Panc1 (cell line): ENCODE results near the gene CFAP69. TPM values are rescaled to one million over a fixed set of nuclear protein-coding genes. Genes with fewer than 3 reads are reported as not detected.
"Not testable (repeated sequence)": the region's sequence is repeated elsewhere in the genome, so short reads cannot be mapped to it uniquely, and the experiment has no call there.

Experiments used
- ATAC-seq: fragments of 200-7000 bp; cut with Tn5 transposase; 2 replicates; pipeline ENCODE4 v1.9.1; 2020; ENCODE audit warnings: mild to moderate bottlenecking, moderate library complexity
- BruUV-seq: library from RNA; stranded (reverse); fragments of 400-500 nt; replicated peaks from 2 replicates; lab custom pipeline; 2021; lab: Mats Ljungman, UMichigan
- CTCF ChIA-PET: fragments of 300-600 bp; sonication (Branson Sonifier 250); formaldehyde crosslinking; loops from one replicate; lab custom pipeline; 2022; ENCODE audit warnings: antibody characterized with exemption; lab: Charles Lee
- POLR2A ChIA-PET: fragments of 300-600 bp; sonication (Branson Sonifier 250); formaldehyde crosslinking; loops from one replicate; lab custom pipeline; 2022; ENCODE audit warnings: antibody characterized with exemption; lab: Charles Lee
- DNase-seq: peaks from one replicate; pipeline ENCODE4 v3.0.0-alpha.2; 2010; ENCODE audit warnings: low read depth, low spot score
- H3K27ac ChIP-seq: 2 replicates; pipeline ENCODE4 v1.5.1; 2011; ENCODE audit warnings: mild to moderate bottlenecking, low read length, inconsistent platforms
- H3K27me3 ChIP-seq: fragments of 200-500 bp; sonication (Bioruptor generic); 2 replicates; pipeline ENCODE4 v1.6.0; 2014; ENCODE audit warnings: low read length, inconsistent platforms; ENCODE audit not compliant: control insufficient read depth, insufficient read depth
- H3K36me3 ChIP-seq: fragments of 200-500 bp; sonication (Bioruptor generic); 2 replicates; pipeline ENCODE4 v1.5.1; 2014; ENCODE audit warnings: inconsistent platforms, mild to moderate bottlenecking, low read length, moderate library complexity; ENCODE audit not compliant: control insufficient read depth, insufficient read depth
- H3K4me1 ChIP-seq: 2 replicates; pipeline ENCODE4 v1.5.1; 2011; ENCODE audit warnings: inconsistent platforms, mild to moderate bottlenecking, low read length, moderate library complexity; ENCODE audit not compliant: control insufficient read depth, insufficient read depth
- H3K4me3 ChIP-seq, 2 experiments: 2 replicates each; pipeline ENCODE4 v1.5.1; 2011 to 2012; ENCODE audit warnings: low read depth in 2 of 2, low read length in 2 of 2, mild to moderate bottlenecking in 2 of 2, inconsistent platforms in 1 of 2, moderate library complexity in 1 of 2
- H3K9me3 ChIP-seq: fragments of 200-500 bp; sonication (Bioruptor generic); 2 replicates; pipeline ENCODE4 v1.5.1; 2014; ENCODE audit warnings: low read depth, mild to moderate bottlenecking, inconsistent platforms, low read length, moderate library complexity; ENCODE audit not compliant: control insufficient read depth, insufficient read depth
- POLR2AphosphoS5 ChIP-seq: IDR thresholded peaks from 2 replicates; pipeline ENCODE4 v1.6.1; 2012; ENCODE audit warnings: mild to moderate bottlenecking, low read depth, low read length, moderate library complexity
- SIN3A ChIP-seq: IDR thresholded peaks from 2 replicates; pipeline ENCODE4 v1.6.1; 2012; ENCODE audit warnings: low read depth, mild to moderate bottlenecking, low read length, moderate library complexity, borderline replicate concordance; ENCODE audit not compliant: insufficient read depth
- TCF7L2 ChIP-seq: IDR thresholded peaks from 2 replicates; pipeline ENCODE4 v1.6.1; 2011; ENCODE audit warnings: mild to moderate bottlenecking, low read depth, low read length, inconsistent platforms
- in situ Hi-C: cut with HindIII; loops from 2 replicates; pipeline ENCODE4 v1.10.0; 2016; ENCODE audit warnings: low sequenced_read_pairs, low pct_unique_long_range_greater_than_20kb
- intact Hi-C: fragments of 100-400 bp; cut with micrococcal nuclease; formaldehyde crosslinking; loops from one replicate; pipeline ENCODE4 v1.10.0; 2022; ENCODE audit not compliant: unreplicated experiment
- total RNA-seq: library from RNA; stranded (reverse); gene quantifications from one replicate; pipeline ENCODE4 v1.2.1, GENCODE V29; 2021; ENCODE audit not compliant: unreplicated experiment
- TF ChIP-seq, protein P1 (sequence below): fragments of 450-650 bp; IDR thresholded peaks from 2 replicates; pipeline ENCODE4 v1.5.1; 2017; ENCODE audit warnings: mild to moderate bottlenecking
- TF ChIP-seq, protein P2 (sequence below), 2 experiments: IDR thresholded peaks; 2 replicates each; pipeline ENCODE4 v1.6.1; 2011 to 2012; ENCODE audit warnings: low read depth in 2 of 2, control low read depth in 1 of 2, low read length in 1 of 2, mild to moderate bottlenecking in 1 of 2, moderate library complexity in 1 of 2; ENCODE audit not compliant: insufficient read depth in 1 of 2

The CFAP69 gene
- total RNA-seq, 1 experiment from 2014 or later = 0.51 TPM

DNA sequence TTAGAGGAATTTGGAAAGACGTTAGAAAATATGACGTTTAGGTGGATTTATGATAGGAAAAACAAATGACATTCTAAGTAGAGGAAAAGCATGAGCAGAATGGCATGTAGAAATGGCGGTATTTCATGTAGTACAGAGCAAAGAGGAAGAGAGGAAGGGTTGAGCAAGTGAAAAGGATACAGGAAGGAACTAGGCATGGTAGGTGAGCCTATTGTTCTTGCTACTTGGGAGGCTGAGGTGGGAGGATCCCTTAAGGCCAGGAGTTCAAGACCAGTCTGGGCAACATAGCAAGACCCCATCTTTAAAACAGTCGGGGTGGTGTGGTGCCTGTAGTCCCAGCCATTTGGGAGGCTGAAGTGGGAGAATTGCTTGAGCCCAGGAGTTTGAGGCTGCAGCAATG is 102.8 kb downstream of the CFAP69 start:
- POLR2A ChIA-PET = no interaction called here
- in situ Hi-C loops = no loop called here

DNA sequence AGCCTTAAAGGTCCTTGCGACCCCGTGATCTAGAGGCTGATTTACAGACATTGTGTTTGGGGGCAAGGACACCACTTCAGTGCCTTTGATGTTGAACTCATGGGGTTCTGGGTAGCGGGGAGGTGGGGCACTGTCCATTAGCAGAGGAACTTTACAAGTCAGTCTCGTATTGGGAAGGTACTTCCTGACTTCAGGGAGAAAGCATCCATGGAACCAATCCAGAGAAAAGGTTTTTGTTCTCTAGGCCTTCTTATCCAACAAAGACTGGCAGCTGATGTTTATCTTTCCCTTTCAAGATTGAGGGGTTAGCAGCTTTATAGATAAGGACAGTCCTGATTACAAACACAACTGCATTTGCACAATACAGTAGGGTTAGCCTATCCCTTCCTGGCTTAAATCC is 104.3 kb downstream of the CFAP69 start:
- intact Hi-C loops = no loop called here
- in situ Hi-C loops = no loop called here
- peaks cover 4% of the 10 kb centered on the region; the same call in 1 of the 2 replicates for H3K9me3 ChIP-seq
- TF ChIP-seq TCF7L2 (no peak), POLR2AphosphoS5 (no peak), SIN3A (no peak)
- TF ChIP-seq, protein P1, sequence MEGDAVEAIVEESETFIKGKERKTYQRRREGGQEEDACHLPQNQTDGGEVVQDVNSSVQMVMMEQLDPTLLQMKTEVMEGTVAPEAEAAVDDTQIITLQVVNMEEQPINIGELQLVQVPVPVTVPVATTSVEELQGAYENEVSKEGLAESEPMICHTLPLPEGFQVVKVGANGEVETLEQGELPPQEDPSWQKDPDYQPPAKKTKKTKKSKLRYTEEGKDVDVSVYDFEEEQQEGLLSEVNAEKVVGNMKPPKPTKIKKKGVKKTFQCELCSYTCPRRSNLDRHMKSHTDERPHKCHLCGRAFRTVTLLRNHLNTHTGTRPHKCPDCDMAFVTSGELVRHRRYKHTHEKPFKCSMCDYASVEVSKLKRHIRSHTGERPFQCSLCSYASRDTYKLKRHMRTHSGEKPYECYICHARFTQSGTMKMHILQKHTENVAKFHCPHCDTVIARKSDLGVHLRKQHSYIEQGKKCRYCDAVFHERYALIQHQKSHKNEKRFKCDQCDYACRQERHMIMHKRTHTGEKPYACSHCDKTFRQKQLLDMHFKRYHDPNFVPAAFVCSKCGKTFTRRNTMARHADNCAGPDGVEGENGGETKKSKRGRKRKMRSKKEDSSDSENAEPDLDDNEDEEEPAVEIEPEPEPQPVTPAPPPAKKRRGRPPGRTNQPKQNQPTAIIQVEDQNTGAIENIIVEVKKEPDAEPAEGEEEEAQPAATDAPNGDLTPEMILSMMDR = no peak
- TF ChIP-seq, protein P2, sequence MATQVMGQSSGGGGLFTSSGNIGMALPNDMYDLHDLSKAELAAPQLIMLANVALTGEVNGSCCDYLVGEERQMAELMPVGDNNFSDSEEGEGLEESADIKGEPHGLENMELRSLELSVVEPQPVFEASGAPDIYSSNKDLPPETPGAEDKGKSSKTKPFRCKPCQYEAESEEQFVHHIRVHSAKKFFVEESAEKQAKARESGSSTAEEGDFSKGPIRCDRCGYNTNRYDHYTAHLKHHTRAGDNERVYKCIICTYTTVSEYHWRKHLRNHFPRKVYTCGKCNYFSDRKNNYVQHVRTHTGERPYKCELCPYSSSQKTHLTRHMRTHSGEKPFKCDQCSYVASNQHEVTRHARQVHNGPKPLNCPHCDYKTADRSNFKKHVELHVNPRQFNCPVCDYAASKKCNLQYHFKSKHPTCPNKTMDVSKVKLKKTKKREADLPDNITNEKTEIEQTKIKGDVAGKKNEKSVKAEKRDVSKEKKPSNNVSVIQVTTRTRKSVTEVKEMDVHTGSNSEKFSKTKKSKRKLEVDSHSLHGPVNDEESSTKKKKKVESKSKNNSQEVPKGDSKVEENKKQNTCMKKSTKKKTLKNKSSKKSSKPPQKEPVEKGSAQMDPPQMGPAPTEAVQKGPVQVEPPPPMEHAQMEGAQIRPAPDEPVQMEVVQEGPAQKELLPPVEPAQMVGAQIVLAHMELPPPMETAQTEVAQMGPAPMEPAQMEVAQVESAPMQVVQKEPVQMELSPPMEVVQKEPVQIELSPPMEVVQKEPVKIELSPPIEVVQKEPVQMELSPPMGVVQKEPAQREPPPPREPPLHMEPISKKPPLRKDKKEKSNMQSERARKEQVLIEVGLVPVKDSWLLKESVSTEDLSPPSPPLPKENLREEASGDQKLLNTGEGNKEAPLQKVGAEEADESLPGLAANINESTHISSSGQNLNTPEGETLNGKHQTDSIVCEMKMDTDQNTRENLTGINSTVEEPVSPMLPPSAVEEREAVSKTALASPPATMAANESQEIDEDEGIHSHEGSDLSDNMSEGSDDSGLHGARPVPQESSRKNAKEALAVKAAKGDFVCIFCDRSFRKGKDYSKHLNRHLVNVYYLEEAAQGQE (IDR thresholded peaks at IDR 0.05; ENCODE audit: insufficient read depth in 1 of 2, low read depth in 2 of 2, low read length in 1 of 2) = no peak
- H3K4me1 ChIP-seq = peaks cover 3% of the 10 kb centered on the region; the same call in 1 of the 2 replicates
- no TSS peak for BruUV-seq
- ChIA-PET CTCF (no interaction called here), POLR2A (no interaction called here)
- no peak overlapping the region for H3K4me3 ChIP-seq
- DNase-seq (no peak), ATAC-seq (no peak)
- no peak overlapping the region for H3K27ac ChIP-seq
- peaks cover 9% of the 10 kb centered on the region for H3K36me3 ChIP-seq
- H3K27me3 ChIP-seq = no peaks in the 10 kb centered on the region

More for the DNA sequence above, 102.8 kb downstream of the CFAP69 start:
- peak overlapping the region; percentile 97; the same call in 1 of the 2 replicates for H3K27ac ChIP-seq
- intact Hi-C loops = no loop called here
- TF ChIP-seq TCF7L2 = no peak
- TF ChIP-seq POLR2AphosphoS5 = no peak
- TF ChIP-seq, protein P2 (IDR thresholded peaks at IDR 0.05; ENCODE audit: insufficient read depth in 1 of 2, low read depth in 2 of 2, low read length in 1 of 2) = no peak
- TF ChIP-seq, protein P1 = no peak
- TF ChIP-seq SIN3A = no peak
- no peak for ATAC-seq
- DNase-seq = no peak
- CTCF ChIA-PET = no interaction called here
- H3K4me1 ChIP-seq = peaks cover 3% of the 10 kb centered on the region; the same call in 1 of the 2 replicates
- peaks cover 5% of the 10 kb centered on the region; the same call in 1 of the 2 replicates for H3K36me3 ChIP-seq
- no peaks in the 10 kb centered on the region for H3K27me3 ChIP-seq
- peak overlapping the region; percentile 79 to 100; a peak in 3 of 4 replicates for H3K4me3 ChIP-seq
- no TSS peak for BruUV-seq
- no peaks in the 10 kb centered on the region for H3K9me3 ChIP-seq

- ATAC-seq, H3K4me1 ChIP-seq, in situ Hi-C loops, BruUV-seq, H3K27me3 ChIP-seq, CTCF ChIA-PET, H3K27ac ChIP-seq, H3K4me3 ChIP-seq, H3K9me3 ChIP-seq, POLR2A ChIA-PET, intact Hi-C loops, DNase-seq: not testable (repeated sequence)
- peaks cover 11% of the 10 kb centered on the region for H3K36me3 ChIP-seq
Measured at GRCh38 chr7:90350032-90350431, 105.1 kb downstream of the CFAP69 start.
